ENCODE data around the gene ASGR1.

Gene ASGR1, protein sequence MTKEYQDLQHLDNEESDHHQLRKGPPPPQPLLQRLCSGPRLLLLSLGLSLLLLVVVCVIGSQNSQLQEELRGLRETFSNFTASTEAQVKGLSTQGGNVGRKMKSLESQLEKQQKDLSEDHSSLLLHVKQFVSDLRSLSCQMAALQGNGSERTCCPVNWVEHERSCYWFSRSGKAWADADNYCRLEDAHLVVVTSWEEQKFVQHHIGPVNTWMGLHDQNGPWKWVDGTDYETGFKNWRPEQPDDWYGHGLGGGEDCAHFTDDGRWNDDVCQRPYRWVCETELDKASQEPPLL

DNA sequence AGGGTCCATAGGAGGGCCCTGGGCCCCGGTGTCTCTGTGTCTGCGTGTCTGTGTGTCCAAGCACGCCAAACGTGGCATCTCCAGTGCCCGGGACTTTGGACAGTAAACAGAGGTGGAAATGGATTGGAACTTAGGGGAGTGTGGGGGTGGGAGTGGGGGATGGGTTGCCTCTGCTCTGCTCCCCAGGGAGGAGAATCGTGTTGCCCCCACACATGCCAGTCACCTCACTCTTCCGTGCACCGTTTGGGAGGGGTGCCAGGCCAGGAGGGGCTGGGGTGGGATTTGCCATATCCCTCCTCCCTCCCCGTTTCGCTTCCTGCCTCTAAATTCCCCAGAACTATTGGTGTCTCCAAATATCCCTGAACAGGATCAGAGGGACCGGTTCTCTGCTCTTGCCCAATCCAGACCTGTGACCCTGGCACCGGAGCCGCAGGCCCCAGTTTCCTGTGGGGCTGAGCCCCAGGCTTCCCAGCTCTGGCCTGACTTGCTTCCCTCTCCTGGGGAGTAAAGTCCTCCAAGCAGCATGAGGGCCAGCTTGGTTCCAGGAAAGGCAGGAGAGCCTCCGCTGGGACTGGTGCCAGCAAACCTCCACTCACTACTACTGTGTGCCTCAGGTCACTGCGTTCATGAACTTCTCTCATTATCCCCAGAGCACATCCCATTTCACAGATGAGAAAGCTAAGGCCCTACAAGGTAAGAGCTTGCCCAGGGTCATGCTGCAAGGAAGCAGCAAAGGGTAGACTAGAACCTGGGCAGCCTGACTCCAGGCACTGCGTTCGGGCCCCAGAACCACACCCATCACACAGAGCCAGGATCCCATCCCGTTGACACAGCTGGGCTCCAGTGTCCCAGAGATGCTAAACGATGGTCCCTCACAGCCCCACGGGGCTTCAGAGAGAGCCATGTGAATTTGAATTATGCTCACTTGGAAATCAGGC lies at the start of gene ASGR1:
Gene ASGR1, minus strand, starts transcription at position 54 of the 938 bp plus-strand sequence. CDS start 807 bp downstream, outside the sequence.
- no peak for DNase-seq

DNA sequence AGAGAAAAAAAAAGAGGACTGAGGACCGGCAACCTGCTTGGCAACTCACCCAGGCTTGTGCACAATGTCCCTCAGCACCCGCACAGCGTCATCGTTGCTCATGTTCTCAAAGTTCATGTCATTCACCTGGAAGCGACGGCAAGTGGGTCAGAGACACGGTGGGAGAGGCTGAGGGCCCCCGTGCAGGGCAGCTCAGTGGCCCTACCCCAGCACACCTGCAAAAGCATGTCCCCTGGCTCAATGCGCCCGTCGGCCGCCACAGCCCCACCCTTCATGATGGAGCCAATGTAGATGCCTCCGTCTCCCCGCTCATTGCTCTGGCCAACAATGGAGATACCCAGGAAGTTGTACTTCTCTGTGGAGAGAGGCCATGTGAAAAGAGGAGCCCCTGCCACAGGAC lies 49.8 kb upstream of the ASGR1 start:
- no peak for DNase-seq

DNA sequence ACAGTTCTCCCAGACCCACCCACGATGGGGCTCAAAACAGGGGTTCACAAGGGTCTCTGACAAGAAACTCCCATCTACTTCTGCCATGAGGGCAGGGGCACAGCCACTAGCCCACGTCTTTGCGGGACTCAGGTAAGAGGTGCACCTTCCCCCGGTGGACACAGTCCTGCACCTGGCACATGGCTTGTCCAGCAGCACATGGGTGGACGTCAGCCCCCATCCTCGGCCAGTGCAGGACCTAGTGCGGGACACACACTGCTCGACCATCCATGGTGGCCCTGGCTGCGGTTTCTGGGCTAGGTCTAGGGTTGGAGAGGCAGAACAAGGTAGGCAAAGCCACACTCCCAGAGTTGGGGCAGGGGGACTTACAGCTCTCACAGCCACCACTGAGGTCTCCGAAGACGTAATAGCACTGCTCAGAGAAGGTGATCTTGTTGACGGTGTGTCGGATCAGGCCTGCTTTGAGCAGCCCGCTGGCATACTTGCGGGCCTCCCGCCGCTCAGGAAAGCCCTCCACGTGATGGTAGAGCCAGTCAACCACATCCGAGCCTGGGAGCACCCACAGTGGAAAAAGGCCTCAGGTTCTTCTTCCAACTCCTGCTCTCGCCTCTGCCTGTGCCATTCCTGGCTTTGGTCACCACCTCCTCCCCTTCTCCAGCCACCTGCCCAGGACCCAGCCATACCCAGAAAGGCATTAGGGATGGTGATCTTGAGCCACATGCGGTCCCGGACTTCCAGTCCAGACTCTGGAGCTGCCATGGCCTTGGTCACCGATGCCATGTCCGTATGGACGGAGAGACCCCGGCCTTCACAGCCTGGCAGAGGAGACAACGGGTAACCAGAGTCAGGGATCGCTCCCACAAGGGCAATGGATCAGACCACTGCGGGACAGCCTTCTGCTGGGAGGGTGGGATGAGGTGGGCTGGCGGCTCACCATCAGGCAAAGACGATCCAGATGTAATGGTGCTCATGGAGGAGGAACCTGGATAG lies 47.8 kb upstream of the ASGR1 start:
- no peak for DNase-seq

DNA sequence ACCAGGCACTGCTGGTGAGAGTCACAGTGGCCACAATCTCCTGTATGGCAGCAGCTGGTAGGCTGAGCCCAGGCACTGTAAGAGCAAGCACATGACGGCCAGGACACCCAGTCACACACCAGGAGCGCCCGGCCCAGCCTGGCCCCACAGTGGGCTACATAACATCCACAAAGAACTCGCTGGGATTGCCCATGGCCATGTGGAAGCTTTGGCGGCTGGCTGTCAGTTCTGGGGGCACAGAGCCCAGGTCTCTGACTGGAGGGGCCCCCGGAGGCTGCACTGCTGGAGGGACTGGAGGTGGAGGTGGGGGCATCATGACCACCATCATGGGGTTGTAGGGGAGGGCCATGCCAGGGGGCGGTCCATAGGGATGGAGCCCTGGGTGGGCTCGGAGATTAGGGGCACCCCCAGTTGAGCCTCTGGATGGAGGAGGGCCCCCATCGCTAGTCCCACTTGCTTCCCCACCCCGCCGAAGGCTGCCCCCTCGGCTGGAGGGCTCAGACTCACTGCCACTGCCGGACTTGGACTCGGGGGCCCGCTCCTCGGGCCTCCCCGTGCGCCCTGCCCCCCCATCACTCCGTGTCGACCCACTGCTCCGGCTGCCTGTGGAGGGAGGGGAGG lies 46.7 kb upstream of the ASGR1 start:
- no peak for DNase-seq

DNA sequence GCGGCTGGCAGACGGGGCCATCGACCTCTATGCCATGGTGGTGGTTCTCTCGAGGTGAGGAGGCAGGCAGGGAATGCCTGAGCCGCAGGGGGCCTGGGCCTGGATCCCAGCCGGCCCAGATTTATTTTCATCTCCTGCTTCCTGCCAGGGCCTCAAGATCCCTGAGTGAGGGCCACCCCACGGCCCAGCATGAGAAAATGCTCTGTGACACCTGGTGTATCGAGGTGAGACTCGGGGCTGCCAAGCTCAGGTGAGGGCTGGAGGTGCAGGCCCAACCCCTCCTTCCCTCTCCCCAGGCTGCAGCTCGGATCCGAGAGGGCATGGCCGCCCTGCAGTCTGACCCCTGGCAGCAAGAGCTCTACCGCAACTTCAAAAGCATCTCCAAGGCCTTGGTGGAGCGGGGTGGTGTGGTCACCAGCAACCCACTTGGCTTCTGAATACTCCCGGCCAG lies 45.5 kb upstream of the ASGR1 start:
- DNase-seq, result no peak

DNA sequence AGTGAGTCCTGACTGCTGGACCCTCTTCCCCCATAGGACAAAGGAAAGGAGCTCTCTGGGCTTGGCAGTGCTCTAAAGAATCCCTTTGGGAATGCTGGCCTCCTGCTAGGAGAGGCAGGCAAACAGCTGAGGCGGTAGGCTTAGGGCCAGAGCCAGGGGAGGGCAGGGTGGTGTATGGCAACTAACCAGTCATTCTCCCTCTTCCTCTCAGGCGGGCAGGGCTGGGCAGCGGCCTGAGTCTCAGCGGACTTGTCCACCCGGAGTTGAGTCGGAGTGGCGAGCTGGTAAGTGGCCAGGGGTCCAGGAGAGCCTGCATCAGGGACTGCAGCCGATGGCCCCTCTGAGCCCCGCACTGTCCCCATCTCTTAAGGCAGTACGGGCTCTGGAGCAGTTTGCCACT lies 44.9 kb upstream of the ASGR1 start:
- DNase-seq, result no peak

DNA sequence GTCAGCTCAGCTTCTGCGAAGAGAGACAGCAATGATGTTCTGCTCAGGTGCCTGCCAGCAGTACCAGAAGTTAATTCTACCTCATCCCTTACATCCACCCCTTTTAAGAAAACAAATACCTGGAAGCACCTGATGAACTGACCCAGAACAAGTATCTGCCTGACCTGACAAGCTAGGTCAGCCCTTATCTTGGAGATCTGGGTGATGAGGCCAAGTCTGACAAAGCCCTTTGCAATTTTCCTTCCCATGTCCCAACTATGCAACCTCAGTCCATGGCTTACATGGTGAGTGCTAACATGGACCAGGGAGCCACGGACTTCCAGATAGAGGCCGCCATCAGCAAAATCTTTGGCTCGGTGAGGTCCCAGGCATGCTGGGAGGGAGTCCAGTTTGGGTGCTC lies 44.2 kb upstream of the ASGR1 start:
- no peak for DNase-seq

DNA sequence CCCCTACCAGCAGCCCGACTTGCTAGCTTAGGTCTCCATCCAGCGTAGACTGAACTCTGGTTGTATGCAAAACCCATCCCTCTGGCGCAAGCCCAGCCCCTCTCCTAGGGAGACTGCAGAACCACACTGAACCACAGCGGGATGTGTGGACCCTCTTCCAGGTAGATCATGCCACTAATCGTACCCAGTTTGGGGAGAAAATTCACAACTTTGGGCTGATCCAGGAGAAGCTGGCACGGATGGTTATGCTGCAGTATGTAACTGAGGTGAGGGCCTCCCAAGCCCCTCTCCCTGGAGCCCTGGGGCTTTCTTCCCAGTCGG lies 43.8 kb upstream of the ASGR1 start:
- no peak for DNase-seq

DNA sequence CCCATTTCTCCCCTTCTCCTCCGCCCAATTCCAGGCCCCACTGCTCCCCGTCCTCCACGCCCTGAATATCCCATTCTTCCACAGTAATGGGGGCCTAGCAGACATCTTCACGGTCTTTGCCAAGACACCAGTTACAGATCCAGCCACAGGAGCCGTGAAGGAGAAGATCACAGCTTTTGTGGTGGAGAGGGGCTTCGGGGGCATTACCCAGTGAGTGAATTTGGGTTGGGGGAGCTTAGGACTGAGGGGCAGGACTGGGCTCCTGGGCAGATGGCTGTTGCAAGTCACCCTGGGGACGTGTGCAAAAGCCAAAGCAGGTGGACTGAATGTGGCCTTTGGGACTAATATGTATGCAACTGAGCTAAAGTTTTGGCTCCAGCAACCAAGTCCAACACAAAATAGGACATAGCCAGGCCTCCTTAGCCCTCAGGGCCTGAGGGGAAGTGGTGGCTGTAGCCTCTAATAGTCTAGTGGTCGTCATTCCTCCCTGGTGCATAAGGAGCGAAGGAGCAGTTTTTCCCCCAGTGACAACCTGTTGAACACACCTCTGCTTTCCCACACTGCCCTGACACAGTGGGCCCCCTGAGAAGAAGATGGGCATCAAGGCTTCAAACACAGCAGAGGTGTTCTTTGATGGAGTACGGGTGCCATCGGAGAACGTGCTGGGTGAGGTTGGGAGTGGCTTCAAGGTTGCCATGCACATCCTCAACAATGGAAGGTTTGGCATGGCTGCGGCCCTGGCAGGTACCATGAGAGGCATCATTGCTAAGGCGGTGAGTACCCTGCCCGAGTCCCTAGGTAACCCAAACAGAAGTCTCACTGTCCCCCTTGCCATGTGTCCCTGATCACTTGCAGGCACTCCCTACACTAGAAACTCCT lies 43.2 kb upstream of the ASGR1 start:
- DNase-seq, result no peak

DNA sequence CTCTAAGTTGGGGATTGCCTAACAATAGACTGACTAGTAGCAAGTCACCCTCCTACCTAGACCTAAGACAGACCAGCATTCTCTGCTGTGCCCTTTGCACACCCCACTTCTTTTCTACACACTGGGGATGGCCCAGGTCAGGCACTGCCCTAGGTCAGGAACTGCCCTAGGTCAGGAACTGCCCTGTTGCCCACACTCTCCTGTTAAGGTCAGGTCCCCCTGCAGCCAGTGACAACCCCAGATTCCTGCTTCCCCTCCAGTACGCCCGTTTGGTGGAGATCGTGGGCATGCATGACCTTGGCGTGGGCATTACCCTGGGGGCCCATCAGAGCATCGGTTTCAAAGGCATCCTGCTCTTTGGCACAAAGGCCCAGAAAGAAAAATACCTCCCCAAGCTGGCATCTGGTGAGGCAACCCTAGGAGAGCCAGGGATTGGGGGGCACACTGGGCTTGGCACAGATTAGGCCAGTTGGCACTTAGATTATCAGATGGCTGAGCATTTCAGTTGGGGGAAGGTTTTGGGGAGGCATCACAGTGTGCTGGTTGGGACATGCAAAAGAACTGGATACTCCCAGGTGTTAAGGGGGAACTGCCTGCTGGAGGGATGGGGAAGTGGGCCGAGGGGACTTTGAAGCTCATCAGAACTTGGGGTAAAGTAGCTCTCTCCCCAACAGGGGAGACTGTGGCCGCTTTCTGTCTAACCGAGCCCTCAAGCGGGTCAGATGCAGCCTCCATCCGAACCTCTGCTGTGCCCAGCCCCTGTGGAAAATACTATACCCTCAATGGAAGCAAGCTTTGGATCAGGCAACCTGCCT lies 42.3 kb upstream of the ASGR1 start:
- no peak for DNase-seq

DNA sequence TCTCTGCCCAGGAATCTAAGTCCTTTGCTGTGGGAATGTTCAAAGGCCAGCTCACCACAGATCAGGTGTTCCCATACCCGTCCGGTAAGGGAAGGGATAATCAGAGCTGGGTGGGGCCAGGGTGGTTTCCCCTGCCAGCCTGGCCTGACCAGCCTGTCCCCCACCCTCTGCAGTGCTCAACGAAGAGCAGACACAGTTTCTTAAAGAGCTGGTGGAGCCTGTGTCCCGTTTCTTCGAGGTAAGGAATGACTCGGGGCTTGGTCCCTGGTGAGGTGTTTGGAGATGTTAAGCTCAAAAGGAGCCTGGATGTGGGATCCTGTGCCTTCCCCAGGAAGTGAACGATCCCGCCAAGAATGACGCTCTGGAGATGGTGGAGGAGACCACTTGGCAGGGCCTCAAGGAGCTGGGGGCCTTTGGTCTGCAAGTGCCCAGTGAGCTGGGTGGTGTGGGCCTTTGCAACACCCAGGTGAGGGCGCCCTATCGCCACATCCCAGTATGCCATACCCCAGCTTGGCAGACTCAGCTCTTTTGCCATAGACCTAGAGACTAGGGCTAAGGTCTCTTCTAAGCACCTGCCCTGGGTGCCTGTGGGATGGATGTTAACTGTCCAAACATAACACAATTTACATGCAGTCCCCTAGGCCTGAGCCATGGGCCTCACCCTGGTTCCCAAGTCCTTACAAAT lies 41.6 kb upstream of the ASGR1 start:
- DNase-seq, result peak; percentile 55

DNA sequence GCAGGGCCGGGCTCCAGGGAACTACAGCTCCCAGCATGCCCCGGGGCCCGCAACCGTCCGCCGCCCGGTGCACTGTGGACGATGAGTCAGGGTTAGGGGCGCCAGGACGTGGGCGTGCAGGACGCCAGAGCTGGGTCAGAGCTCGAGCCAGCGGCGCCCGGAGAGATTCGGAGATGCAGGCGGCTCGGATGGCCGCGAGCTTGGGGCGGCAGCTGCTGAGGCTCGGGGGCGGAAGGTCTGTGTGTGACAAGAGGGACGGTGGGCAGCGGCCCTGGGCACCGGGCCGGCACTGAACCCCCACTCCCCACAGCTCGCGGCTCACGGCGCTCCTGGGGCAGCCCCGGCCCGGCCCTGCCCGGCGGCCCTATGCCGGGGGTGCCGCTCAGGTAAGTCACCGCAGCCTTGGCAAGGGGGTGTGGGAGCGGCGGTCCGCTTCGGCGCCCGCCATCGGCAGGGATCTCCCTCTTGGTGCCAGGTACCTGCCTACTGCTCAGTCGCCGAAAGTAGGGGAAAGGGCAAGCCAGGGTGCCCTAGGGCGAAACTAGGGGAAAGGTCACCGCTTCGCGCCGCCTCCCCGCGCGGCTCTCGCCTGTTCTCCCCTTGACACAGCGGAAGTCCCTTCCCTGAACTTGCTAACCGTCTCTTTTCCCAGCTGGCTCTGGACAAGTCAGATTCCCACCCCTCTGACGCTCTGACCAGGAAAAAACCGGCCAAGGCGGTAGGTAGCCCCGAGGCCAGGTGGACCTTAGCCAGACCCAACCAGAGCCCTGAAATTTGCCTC lies 40.8 kb upstream of the ASGR1 start, which contains the start of the genes ACADVL and DLG4:
Gene ACADVL, plus strand, starts transcription at position 127 of the 781 bp plus-strand sequence. Its CDS starts 47 bp downstream, at position 174.
Gene DLG4, minus strand, starts transcription at position 25 of the 781 bp plus-strand sequence.
- DNase-seq, result peak; percentile 78

DNA sequence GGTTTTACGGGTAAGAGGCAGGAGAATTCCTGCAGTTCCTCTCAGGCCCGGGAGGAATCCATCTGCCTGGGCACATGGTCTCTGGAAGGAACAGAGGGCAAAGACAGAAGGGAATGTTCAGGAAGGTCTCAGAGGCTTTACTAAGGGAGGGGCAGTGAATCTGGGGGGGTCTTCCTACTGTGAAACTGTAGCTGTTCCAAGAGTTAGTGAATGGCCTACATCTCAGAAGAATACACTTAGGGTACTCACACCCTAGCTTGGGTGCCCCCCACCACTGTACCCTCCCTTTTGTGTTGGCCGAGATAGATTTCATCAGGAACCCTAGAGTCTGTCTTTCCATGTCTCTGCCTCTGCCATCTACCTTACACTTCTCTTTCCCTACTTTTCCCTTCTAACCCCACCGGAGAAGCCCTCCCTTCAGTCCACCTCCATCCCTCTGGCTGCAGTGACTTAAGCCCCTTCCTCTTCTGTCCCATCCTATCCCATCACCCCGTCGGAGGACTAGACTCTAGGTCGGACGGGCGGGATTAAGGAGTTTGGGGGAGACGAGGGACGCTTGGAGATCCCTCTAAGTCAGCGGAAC lies 40.1 kb upstream of the ASGR1 start:
- no peak for DNase-seq

DNA sequence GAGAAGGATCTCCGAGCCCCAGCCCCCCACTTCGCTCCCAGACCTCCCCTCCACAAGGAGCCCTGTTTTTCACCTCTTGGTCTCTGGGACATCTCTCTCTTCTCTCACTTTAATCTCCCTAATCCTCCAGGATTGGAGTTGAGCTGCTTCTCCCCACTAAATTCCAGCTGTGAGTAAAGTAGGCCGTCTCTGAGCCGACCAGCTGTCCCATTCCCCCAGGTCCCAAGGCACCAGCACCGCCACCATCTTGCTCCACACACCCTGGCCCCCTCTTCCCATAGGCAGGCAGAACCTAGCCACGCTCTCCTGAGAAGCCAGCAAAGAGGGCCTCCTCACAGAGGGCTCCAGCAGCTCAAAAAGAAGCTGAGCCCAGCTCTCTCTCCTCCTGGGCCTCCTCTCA lies 39.6 kb upstream of the ASGR1 start:
- no peak for DNase-seq

DNA sequence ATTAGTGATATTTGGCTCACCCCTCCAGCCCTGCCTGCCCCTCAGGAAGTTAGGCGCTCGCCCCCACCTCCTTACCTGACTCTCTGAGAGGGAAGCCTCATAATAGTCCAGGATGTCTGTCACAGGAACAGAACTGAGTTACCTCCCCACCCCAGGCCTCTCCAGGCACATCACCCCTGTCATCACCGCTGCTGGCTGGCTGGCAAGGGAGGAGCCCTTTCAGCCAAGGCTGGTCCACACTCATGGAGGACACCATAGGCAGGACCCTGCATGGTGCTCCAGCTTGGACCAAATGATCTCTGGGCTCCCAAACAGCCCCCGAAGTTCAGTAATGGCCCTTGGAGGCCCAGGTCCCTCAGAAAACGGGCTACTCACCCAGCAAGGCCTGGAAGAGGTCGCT lies 39.0 kb upstream of the ASGR1 start:
- DNase-seq, result no peak

DNA sequence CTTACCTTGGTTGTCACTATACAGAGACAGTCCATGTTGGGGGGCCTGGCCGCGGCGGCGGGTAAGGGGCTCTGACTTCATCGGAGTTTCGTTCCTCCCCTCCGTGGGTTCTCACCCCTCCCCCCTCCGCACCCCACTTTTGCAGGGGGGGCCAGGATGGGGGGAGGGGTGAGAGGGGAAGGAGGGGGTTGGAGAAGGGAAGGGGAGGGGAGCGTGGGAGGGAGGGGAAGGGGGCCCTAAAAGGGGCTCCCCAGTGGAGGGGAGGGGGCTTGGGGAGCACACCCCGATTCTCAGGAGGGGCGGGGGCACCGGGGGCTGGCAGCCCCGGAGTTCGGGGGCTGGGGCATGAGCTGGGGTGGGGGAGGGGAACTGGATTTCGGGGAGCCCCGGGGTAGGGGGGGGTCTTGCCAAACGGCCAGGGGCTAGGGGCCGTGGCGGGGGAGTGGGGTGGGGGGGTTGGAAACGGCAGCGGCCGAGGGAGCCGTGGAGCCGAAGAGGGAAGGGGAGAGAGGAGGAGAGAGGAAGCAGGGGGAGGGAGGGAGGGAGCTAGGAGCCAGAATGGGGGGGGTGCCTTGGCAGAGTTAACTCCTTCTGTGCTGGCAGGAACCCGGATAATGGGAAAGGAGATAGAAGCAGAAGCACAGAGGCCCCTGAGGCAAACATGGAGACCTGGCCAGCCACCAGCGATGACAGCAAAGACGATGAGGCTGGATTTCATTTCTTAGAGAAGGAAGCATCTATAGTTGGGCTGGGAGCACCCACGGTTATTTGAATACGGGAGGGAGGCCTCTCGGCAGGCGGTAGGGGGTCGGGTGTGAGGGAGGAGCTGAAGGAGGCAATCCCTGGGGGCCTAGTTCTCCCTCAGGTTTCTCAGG lies 38.2 kb upstream of the ASGR1 start:
- no peak for DNase-seq

Measured in stimulated activated CD4-positive, alpha-beta T cell treated with anti-CD3 and anti-CD28 coated beads, Interleukin-4, amount 100 ng/mL, for 1 hour (primary cell).